ENCODE measurements around the gene DUSP22.

DNA sequence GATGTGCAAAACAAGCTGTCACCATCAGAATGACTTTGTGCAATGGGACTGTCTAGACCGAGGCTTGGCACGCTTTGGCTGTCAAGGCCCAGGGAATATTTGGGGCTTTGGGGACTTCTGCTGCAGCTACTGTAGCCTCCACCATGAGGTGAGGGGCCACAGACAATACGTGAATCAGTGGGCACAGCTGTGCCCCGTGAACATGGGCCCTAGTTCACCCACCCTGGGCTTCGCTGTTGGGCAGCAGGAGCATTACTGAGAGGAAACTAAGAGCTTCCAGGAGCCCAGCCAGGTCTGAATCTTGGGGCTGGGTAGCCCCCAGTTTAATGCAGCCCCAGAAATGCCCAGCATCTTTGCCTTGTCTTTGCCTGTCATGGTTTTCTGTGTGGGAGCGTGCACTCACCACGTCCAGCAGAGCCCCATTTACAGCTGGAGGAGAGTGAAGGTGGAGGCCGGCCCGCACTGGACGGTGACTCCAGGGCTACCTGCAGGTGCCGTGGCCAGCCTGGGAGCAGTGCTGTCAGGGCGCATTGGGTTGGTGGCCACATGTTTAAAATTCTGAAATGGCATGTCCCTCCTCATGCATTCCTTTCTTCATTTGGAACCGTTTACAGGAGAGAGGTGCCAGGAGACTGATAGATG, 34.7 kb downstream of the DUSP22 start:
- TF ChIP-seq, protein P1, sequence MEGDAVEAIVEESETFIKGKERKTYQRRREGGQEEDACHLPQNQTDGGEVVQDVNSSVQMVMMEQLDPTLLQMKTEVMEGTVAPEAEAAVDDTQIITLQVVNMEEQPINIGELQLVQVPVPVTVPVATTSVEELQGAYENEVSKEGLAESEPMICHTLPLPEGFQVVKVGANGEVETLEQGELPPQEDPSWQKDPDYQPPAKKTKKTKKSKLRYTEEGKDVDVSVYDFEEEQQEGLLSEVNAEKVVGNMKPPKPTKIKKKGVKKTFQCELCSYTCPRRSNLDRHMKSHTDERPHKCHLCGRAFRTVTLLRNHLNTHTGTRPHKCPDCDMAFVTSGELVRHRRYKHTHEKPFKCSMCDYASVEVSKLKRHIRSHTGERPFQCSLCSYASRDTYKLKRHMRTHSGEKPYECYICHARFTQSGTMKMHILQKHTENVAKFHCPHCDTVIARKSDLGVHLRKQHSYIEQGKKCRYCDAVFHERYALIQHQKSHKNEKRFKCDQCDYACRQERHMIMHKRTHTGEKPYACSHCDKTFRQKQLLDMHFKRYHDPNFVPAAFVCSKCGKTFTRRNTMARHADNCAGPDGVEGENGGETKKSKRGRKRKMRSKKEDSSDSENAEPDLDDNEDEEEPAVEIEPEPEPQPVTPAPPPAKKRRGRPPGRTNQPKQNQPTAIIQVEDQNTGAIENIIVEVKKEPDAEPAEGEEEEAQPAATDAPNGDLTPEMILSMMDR (IDR thresholded peaks at IDR 0.05): no peak
- no peak for TF ChIP-seq POLR2A (IDR thresholded peaks at IDR 0.05)

All from stomach (tissue), 4 donors.